NCI-H1092 (cell line): ENCODE results near the gene CTNNA1.

Source experiments
- DNase-seq: peaks from one replicate; lab custom pipeline; 2025; lab: John Stamatoyannopoulos, UW

Gene CTNNA1

GRCh38 chr5:138932171-138932810 lies 179.1 kb downstream of the CTNNA1 start:
- no peak for DNase-seq

GRCh38 chr5:138933522-138934290 lies 180.5 kb downstream of the CTNNA1 start:
- DNase-seq = no peak

- no peak for DNase-seq
Measured at GRCh38 chr5:138934971-138935370, 181.7 kb downstream of the CTNNA1 start.

- no peak for DNase-seq
Measured at GRCh38 chr5:138935466-138935865, 182.2 kb downstream of the CTNNA1 start.

GRCh38 chr5:138936225-138936967 lies 183.2 kb downstream of the CTNNA1 start:
- DNase-seq = no peak

- no peak for DNase-seq
Measured at GRCh38 chr5:138936968-138937345, 183.7 kb downstream of the CTNNA1 start.

- no peak for DNase-seq
Measured at GRCh38 chr5:138937392-138938387, 184.5 kb downstream of the CTNNA1 start.

GRCh38 chr5:138938526-138938925 lies 185.3 kb downstream of the CTNNA1 start:
- no peak for DNase-seq

GRCh38 chr5:138942066-138942465 lies 188.8 kb downstream of the CTNNA1 start:
- no peak for DNase-seq

GRCh38 chr5:138942861-138943260 lies 189.6 kb downstream of the CTNNA1 start:
- DNase-seq = no peak

- no peak for DNase-seq
Measured at GRCh38 chr5:138943599-138944173, 190.5 kb downstream of the CTNNA1 start.

GRCh38 chr5:138944527-138945322 lies 191.5 kb downstream of the CTNNA1 start:
- no peak for DNase-seq

- DNase-seq = no peak
Measured at GRCh38 chr5:138945421-138946240, 192.4 kb downstream of the CTNNA1 start.

GRCh38 chr5:138946241-138946623 lies 193.0 kb downstream of the CTNNA1 start:
- DNase-seq = no peak

- no peak for DNase-seq
Measured at GRCh38 chr5:138946831-138947560, 193.8 kb downstream of the CTNNA1 start.

- DNase-seq = no peak
Measured at GRCh38 chr5:138947780-138948179, 194.6 kb downstream of the CTNNA1 start.

GRCh38 chr5:138948471-138949222 lies 195.4 kb downstream of the CTNNA1 start:
- no peak for DNase-seq

- DNase-seq = no peak
Measured at GRCh38 chr5:138949223-138949574, 196.0 kb downstream of the CTNNA1 start.
